Colonic mucosa (tissue), 4 donors: ENCODE data around the gene VDAC1. TPM values are rescaled to one million over a fixed set of nuclear protein-coding genes. Genes with fewer than 3 reads are reported as not detected.

ENCODE experiments used
- DNase-seq: peaks from one replicate; pipeline ENCODE4 v3.0.0-alpha.2; 2020
- H3K27ac ChIP-seq: fragments of 200-600 bp; one replicate; pipeline ENCODE4 v1.8.0; 2021
- H3K27me3 ChIP-seq: fragments of 200-600 bp; one replicate; pipeline ENCODE4 v1.8.0; 2021
- H3K36me3 ChIP-seq: fragments of 200-600 bp; one replicate; pipeline ENCODE4 v1.8.0; 2021
- H3K4me1 ChIP-seq: fragments of 200-600 bp; one replicate; pipeline ENCODE4 v1.8.0; 2021; ENCODE audit warnings: mild to moderate bottlenecking
- H3K4me3 ChIP-seq: fragments of 200-600 bp; one replicate; pipeline ENCODE4 v1.8.0; 2021
- H3K9ac ChIP-seq, 2 donors: one replicate each; pipeline ENCODE4 v1.7.0; 2013; ENCODE audit warnings: control low read depth in 2 of 2, low read depth in 2 of 2, low read length in 2 of 2
- H3K9me3 ChIP-seq: fragments of 200-600 bp; one replicate; pipeline ENCODE4 v1.8.0; 2021
- intact Hi-C: fragments of 100-400 bp; cut with DNase I; formaldehyde crosslinking; loops from one replicate; pipeline ENCODE4 v1.14.1; 2022
- total RNA-seq, 2 donors: library from RNA; stranded (reverse); fragmentation: NEBNext Ultra II Directional in 1 of 2; extraction: Animal tissue kit (Norgen Biotek cat#: 25700) in 1 of 2; gene quantifications; one replicate each; pipeline ENCODE4 v1.2.1, GENCODE V29; 2021
- TF ChIP-seq, protein P1 (sequence below): fragments of 200-600 bp; IDR thresholded peaks from one replicate; pipeline ENCODE4 v1.8.0; 2022; ENCODE audit warnings: antibody characterized with exemption, mild to moderate bottlenecking
- donor health status: healthy.
- donor health status: DM: no; HTN: no; CAD: no.
- donor health status: DM: no; HTN: no; CAD: no.

Gene VDAC1
- total RNA-seq, 2 donors from 2014 or later = 297 to 306 TPM

GRCh38 chr5:133983674-133984073, 21.1 kb downstream of the VDAC1 start:
- Histone ChIP-seq H3K4me3 (no peak overlapping the region), H3K4me1 (no peaks in the 10 kb centered on the region), H3K27ac (no peak overlapping the region), H3K9ac (no peak overlapping the region), H3K36me3 (peaks cover 4% of the 10 kb centered on the region), H3K27me3 (no peaks in the 10 kb centered on the region), H3K9me3 (no peaks in the 10 kb centered on the region)
- TF ChIP-seq, protein P1, sequence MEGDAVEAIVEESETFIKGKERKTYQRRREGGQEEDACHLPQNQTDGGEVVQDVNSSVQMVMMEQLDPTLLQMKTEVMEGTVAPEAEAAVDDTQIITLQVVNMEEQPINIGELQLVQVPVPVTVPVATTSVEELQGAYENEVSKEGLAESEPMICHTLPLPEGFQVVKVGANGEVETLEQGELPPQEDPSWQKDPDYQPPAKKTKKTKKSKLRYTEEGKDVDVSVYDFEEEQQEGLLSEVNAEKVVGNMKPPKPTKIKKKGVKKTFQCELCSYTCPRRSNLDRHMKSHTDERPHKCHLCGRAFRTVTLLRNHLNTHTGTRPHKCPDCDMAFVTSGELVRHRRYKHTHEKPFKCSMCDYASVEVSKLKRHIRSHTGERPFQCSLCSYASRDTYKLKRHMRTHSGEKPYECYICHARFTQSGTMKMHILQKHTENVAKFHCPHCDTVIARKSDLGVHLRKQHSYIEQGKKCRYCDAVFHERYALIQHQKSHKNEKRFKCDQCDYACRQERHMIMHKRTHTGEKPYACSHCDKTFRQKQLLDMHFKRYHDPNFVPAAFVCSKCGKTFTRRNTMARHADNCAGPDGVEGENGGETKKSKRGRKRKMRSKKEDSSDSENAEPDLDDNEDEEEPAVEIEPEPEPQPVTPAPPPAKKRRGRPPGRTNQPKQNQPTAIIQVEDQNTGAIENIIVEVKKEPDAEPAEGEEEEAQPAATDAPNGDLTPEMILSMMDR = no peak
- intact Hi-C loops = no loop called here
- DNase-seq = no peak

- no peak overlapping the region for H3K9ac ChIP-seq
- no peak overlapping the region for H3K4me3 ChIP-seq
- no peak overlapping the region for H3K27ac ChIP-seq
- intact Hi-C loops = no loop called here
- DNase-seq = no peak
- TF ChIP-seq, protein P1 = no peak
- no peaks in the 10 kb centered on the region for H3K36me3 ChIP-seq
- no peaks in the 10 kb centered on the region for H3K27me3 ChIP-seq
- no peaks in the 10 kb centered on the region for H3K9me3 ChIP-seq
- no peaks in the 10 kb centered on the region for H3K4me1 ChIP-seq
These were observed 23.1 kb downstream of the VDAC1 start for GRCh38 chr5:133981714-133982113.

DNA sequence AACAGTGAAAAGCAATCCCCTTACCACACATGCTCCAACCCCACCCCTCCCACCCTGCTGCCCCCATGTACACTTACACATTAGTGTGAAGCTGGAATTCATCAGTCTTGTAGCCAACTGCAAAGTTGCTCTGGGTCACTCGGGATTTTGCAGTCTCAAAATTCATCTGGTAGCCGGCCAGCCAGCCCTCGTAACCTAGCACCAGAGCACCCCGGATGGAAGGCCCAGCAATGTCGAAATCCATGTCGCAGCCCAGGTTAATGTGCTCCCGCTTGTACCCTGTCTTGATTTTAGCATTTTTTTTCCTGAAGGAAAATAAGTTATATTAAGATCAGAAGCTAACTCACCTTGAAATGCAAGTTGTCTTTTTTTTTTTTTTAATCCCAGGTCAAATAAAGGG, 24.1 kb downstream of the VDAC1 start:
- TF ChIP-seq, protein P1 = no peak

DNA sequence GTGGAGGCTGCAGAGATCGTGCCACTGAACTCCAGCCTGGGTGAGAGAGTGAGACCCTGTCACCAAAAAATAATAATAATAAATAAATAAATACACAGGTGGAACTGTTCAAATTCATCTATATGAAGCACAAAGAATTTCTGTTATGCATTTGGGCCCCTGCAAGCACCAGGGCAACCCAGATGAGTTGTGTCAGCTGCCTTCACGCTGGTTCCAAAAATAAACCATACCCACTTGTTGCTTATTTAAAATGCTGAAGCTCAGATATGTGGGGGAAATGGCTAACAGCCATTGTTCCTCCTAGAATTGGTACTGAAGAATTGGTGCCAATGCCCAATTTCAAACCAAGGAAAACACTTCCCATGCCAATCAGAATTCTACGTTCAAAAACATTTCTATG, 25.8 kb downstream of the VDAC1 start:
- Histone ChIP-seq H3K9ac (no peak overlapping the region), H3K27me3 (no peaks in the 10 kb centered on the region), H3K9me3 (no peaks in the 10 kb centered on the region), H3K36me3 (peaks cover 5% of the 10 kb centered on the region), H3K4me3 (no peak overlapping the region), H3K27ac (no peak overlapping the region), H3K4me1 (no peaks in the 10 kb centered on the region)
- DNase-seq = no peak
- intact Hi-C loops = no loop called here
- TF ChIP-seq, protein P1 = no peak

More for the DNA sequence above, 24.1 kb downstream of the VDAC1 start:
- Histone ChIP-seq H3K9ac (no peak overlapping the region), H3K27ac (no peak overlapping the region), H3K4me3 (no peak overlapping the region), H3K4me1 (no peaks in the 10 kb centered on the region), H3K27me3 (no peaks in the 10 kb centered on the region), H3K9me3 (no peaks in the 10 kb centered on the region), H3K36me3 (no peaks in the 10 kb centered on the region)
- intact Hi-C loops = no loop called here
- no peak for DNase-seq

DNA sequence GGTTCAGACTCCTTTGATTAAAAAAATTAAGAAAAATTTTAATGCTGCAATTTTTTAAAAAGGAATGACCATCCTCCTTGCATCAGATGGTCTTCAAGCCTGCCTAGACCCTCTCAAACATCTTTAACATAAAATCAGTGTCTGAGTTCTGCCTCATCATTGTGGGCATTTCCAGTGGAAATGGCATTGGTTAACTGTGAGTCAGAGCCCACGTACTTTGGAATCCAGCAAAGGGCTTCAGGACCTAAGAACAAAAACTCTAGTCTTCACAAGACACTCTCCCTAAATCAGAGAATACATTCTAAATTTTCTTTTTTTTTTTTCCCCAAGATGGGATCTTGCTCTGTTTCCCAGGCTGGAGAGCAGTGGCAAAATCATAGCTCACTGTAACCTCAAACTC, 26.9 kb downstream of the VDAC1 start:
- Histone ChIP-seq H3K36me3 (peaks cover 13% of the 10 kb centered on the region), H3K9me3 (no peaks in the 10 kb centered on the region), H3K4me1 (no peaks in the 10 kb centered on the region), H3K27me3 (no peaks in the 10 kb centered on the region), H3K9ac (no peak overlapping the region), H3K4me3 (no peak overlapping the region), H3K27ac (no peak overlapping the region)
- intact Hi-C loops = no loop called here
- no peak for DNase-seq
- TF ChIP-seq, protein P1 = no peak
